HepG2 (cell line): ENCODE measurements around the gene YIPF2. TPM values are rescaled to one million over a fixed set of nuclear protein-coding genes. Genes with fewer than 3 reads are reported as not detected.

ENCODE experiments used
- ATAC-seq: fragments of 200-7000 bp; cut with Tn5 transposase; 3 replicates; pipeline ENCODE4 v1.9.1; 2020; ENCODE audit warnings: mild to moderate bottlenecking, moderate library complexity
- BruUV-seq: library from RNA; stranded (reverse); fragments of 400-500 nt; replicated peaks from 2 replicates; lab custom pipeline; 2021; lab: Mats Ljungman, UMichigan
- CTCF ChIA-PET: fragments of 300-600 bp; formaldehyde crosslinking; extraction: SDS; loops from one replicate; lab custom pipeline; 2021; ENCODE audit warnings: low total read pairs, inconsistent platforms, low intra/inter-chr PET ratio; lab: Yijun Ruan, JAX
- POLR2A ChIA-PET: fragments of 350-600 bp; sonication (Branson Sonifier 250); formaldehyde crosslinking; loops from one replicate; lab custom pipeline; 2020; ENCODE audit warnings: antibody characterized with exemption, inconsistent platforms; lab: Yijun Ruan, JAX
- DNase-seq: peaks from one replicate; pipeline ENCODE4 v3.0.0-alpha.2; 2015; ENCODE audit warnings: low spot score
- FAIRE-seq: peaks from 3 replicates; lab custom pipeline; 2011; peaks lifted over from hg19 to GRCh38; lab: Jason Lieb, UNC
- H2AFZ ChIP-seq: one replicate; pipeline ENCODE4 v1.6.1; 2011; ENCODE audit warnings: low read length, inconsistent platforms
- H3K27ac ChIP-seq: fragments of 300-600 bp; 3 replicates; pipeline ENCODE4 v1.8.0; 2011; ENCODE audit warnings: mixed run types, mild to moderate bottlenecking, mixed read lengths, low read length, inconsistent platforms; ENCODE audit not compliant: insufficient read depth; ENCODE audit errors: extremely low read length
- H3K27me3 ChIP-seq, 2 experiments: fragments of 200-600 bp in 1 of 2; 2 replicates in 1 of 2; 3 replicates in 1 of 2; pipeline versions ENCODE4 v1.6.0 to v1.8.0; 2011; ENCODE audit warnings: low read length in 2 of 2, mild to moderate bottlenecking in 2 of 2, moderate library complexity in 2 of 2, inconsistent platforms in 1 of 2; ENCODE audit not compliant: insufficient read depth in 2 of 2, control insufficient read depth in 1 of 2
- H3K36me3 ChIP-seq, 2 experiments: fragments of 200-600 bp in 1 of 2; replicated peaks in 1 of 2; 2 replicates in 1 of 2; 3 replicates in 1 of 2; pipeline versions ENCODE4 v1.5.1 to v1.8.0; 2011; ENCODE audit warnings: low read length in 2 of 2, inconsistent platforms in 1 of 2; ENCODE audit not compliant: insufficient read depth in 2 of 2, control insufficient read depth in 1 of 2
- H3K4me1 ChIP-seq: 2 replicates; pipeline ENCODE4 v1.5.1; 2012; ENCODE audit warnings: low read length, inconsistent platforms; ENCODE audit not compliant: insufficient read depth
- H3K4me2 ChIP-seq: 2 replicates; pipeline ENCODE4 v1.6.0; 2011; ENCODE audit warnings: low read depth, low read length, inconsistent platforms
- H3K4me3 ChIP-seq, 3 experiments: fragments of 200-600 bp in 1 of 3; sonication (generic), shearing (Covaris generic) in 1 of 3; replicated peaks in 1 of 3; 2 replicates each; pipeline ENCODE4 v1.5.1; 2011 to 2016; ENCODE audit warnings: low read length in 3 of 3, inconsistent platforms in 2 of 3, low read depth in 2 of 3, mild to moderate bottlenecking in 2 of 3, control low read depth in 1 of 3, mixed read lengths in 1 of 3; ENCODE audit not compliant: insufficient read depth in 1 of 3
- H3K79me2 ChIP-seq: one replicate; pipeline ENCODE4 v1.6.1; 2011; ENCODE audit warnings: low read length, inconsistent platforms; ENCODE audit not compliant: insufficient read depth
- H3K9ac ChIP-seq: 2 replicates; pipeline ENCODE4 v1.6.0; 2011; ENCODE audit warnings: mild to moderate bottlenecking, low read depth, low read length, inconsistent platforms; ENCODE audit not compliant: insufficient read depth
- H3K9me3 ChIP-seq: 2 replicates; pipeline ENCODE4 v1.5.1; 2012; ENCODE audit warnings: mild to moderate bottlenecking, low read length
- H4K20me1 ChIP-seq: 2 replicates; pipeline ENCODE4 v1.6.0; 2011; ENCODE audit warnings: inconsistent platforms, mild to moderate bottlenecking, low read length, moderate library complexity; ENCODE audit not compliant: insufficient read depth
- ARHGAP35 ChIP-seq: sonication (generic); formaldehyde crosslinking; IDR thresholded peaks from 2 replicates; pipeline ENCODE4 v1.9.0; 2022; ENCODE audit warnings: mild to moderate bottlenecking, inconsistent platforms, moderate library complexity, missing genetic modification reagents, borderline replicate concordance
- E2F1 ChIP-seq: sonication (generic); formaldehyde crosslinking; IDR thresholded peaks from 2 replicates; pipeline ENCODE4 v1.5.0; 2020; ENCODE audit warnings: missing genetic modification reagents
- MAFG ChIP-seq: sonication (generic); formaldehyde crosslinking; IDR thresholded peaks from 2 replicates; pipeline ENCODE4 v1.5.1; 2020; ENCODE audit warnings: mild to moderate bottlenecking, missing genetic modification reagents
- POLR2G ChIP-seq: fragments of 200-400 bp; formaldehyde crosslinking; IDR thresholded peaks from 2 replicates; pipeline ENCODE4 v1.6.1; 2018; ENCODE audit warnings: mild to moderate bottlenecking, low read depth, low read length, moderate library complexity
- TBX3 ChIP-seq: fragments of 450-650 bp; IDR thresholded peaks from 2 replicates; pipeline ENCODE4 v1.6.1; 2017; ENCODE audit warnings: antibody characterized with exemption, mild to moderate bottlenecking, inconsistent platforms, borderline replicate concordance
- TFDP2 ChIP-seq: sonication (generic); formaldehyde crosslinking; IDR thresholded peaks from 2 replicates; pipeline ENCODE4 v1.4.0; 2020; ENCODE audit warnings: missing genetic modification reagents
- ZBTB38 ChIP-seq: sonication (generic); formaldehyde crosslinking; IDR thresholded peaks from 2 replicates; pipeline ENCODE4 v1.5.1; 2020; ENCODE audit warnings: mild to moderate bottlenecking, missing genetic modification reagents
- ZBTB42 ChIP-seq: sonication (generic); formaldehyde crosslinking; IDR thresholded peaks from 2 replicates; pipeline ENCODE4 v1.5.0; 2020; ENCODE audit warnings: mild to moderate bottlenecking, missing genetic modification reagents
- ZNF549 ChIP-seq: sonication (generic); formaldehyde crosslinking; IDR thresholded peaks from 2 replicates; pipeline ENCODE4 v1.5.0; 2020; ENCODE audit warnings: missing genetic modification reagents
- ZNF644 ChIP-seq: IDR thresholded peaks from 2 replicates; pipeline ENCODE4 v1.6.1; 2016; ENCODE audit warnings: low read depth
- WGBS: methylation state at CpG from one replicate; pipeline ENCODE4 v1.1.6; 2017; ENCODE audit warnings: low lambda C conversion rate; 5-methylcytosine and 5-hydroxymethylcytosine counted together
- in situ Hi-C: cut with HindIII; loops from 2 replicates; pipeline ENCODE4 v1.10.0; 2017; ENCODE audit warnings: low pct_unique_long_range_greater_than_20kb; ENCODE audit not compliant: extremely low pct_ligation_motif_present
- intact Hi-C: fragments of 100-400 bp; cut with micrococcal nuclease; formaldehyde crosslinking; loops from one replicate; pipeline ENCODE4 v1.10.0; 2022; ENCODE audit not compliant: unreplicated experiment
- polyA plus RNA-seq, 8 experiments: library from polyadenylated mRNA; depleted of rRNA in 3 of 8; stranded (reverse) in 7 of 8; unstranded in 1 of 8; fragments of >200 nt; fragmentation: Illumina TruSeq in 4 of 8; extraction: Trizol in 4 of 8; gene quantifications; 2 replicates each; pipeline versions ENCODE4 v1.2.1 to v1.2.3, GENCODE V29; 2011 to 2016; ENCODE audit warnings: low read depth in 4 of 8, missing spikeins in 1 of 8, mixed read lengths in 1 of 8; ENCODE audit not compliant: insufficient read depth in 1 of 8
- total RNA-seq, 5 experiments: library from RNA; depleted of rRNA; stranded (reverse); fragments of >200 nt; fragmentation: Illumina TruSeq; extraction: Trizol; gene quantifications; 2 replicates each; pipeline ENCODE4 v1.2.3, GENCODE V29; 2016; ENCODE audit warnings: low read depth in 1 of 5
- TF ChIP-seq, protein P1 (sequence below): sonication (generic); formaldehyde crosslinking; IDR thresholded peaks from 2 replicates; pipeline ENCODE4 v1.8.0; 2022; ENCODE audit warnings: mild to moderate bottlenecking, missing genetic modification reagents
- TF ChIP-seq, protein P2 (sequence below): sonication (generic); formaldehyde crosslinking; IDR thresholded peaks from 2 replicates; pipeline ENCODE4 v1.9.0; 2021; ENCODE audit warnings: missing genetic modification reagents, mild to moderate bottlenecking, borderline replicate concordance

The YIPF2 gene
- total and polyA plus RNA-seq, 2 of the 13 experiments (the other 11 are each of a cell fraction or from before 2014, with no cell fraction given): 37.3 to 53.2 TPM

GRCh38 chr19:10920781-10921180, 7.7 kb downstream of the YIPF2 start:
- H3K4me2 ChIP-seq: no peak overlapping the region
- ChIA-PET POLR2A (no interaction called here), CTCF (no interaction called here)
- H3K79me2 ChIP-seq: no peaks in the 10 kb centered on the region
- no peak overlapping the region for H2AFZ ChIP-seq
- no peak overlapping the region for H3K4me3 ChIP-seq
- no peaks in the 10 kb centered on the region for H3K9me3 ChIP-seq
- WGBS: 96% methylated on average over 9 of the region's 16 CpGs
- in situ Hi-C loops: no loop called here
- H3K27ac ChIP-seq: no peak overlapping the region
- no TSS peak for BruUV-seq
- H3K4me1 ChIP-seq: no peaks in the 10 kb centered on the region
- intact Hi-C loops: loop anchor here (10.0 kb wide), 1 partner anchor 46 kb away; the partner anchor contains the start of gene CARM1
- TF ChIP-seq ZNF549 (CRISPR knock-in tag): no peak
- no peak for TF ChIP-seq ZBTB42 (CRISPR knock-in tag)
- TF ChIP-seq ZNF644 (CRISPR knock-in tag): no peak
- TF ChIP-seq ARHGAP35 (CRISPR knock-in tag): no peak
- TF ChIP-seq, protein P1, sequence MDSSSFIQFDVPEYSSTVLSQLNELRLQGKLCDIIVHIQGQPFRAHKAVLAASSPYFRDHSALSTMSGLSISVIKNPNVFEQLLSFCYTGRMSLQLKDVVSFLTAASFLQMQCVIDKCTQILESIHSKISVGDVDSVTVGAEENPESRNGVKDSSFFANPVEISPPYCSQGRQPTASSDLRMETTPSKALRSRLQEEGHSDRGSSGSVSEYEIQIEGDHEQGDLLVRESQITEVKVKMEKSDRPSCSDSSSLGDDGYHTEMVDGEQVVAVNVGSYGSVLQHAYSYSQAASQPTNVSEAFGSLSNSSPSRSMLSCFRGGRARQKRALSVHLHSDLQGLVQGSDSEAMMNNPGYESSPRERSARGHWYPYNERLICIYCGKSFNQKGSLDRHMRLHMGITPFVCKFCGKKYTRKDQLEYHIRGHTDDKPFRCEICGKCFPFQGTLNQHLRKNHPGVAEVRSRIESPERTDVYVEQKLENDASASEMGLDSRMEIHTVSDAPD (CRISPR knock-in tag): no peak
- no peaks in the 10 kb centered on the region for H4K20me1 ChIP-seq
- no peak; the same call in 1 of the 3 replicates for ATAC-seq
- no peak for FAIRE-seq
- no peaks in the 10 kb centered on the region for H3K27me3 ChIP-seq
- DNase-seq: no peak
- H3K36me3 ChIP-seq: peaks cover 33 to 50% of the 10 kb centered on the region in 2 experiments; a peak in 4 of 5 replicates
- H3K9ac ChIP-seq: no peak overlapping the region

GRCh38 chr19:10920288-10920655, 8.2 kb downstream of the YIPF2 start:
- ATAC-seq (no peak), DNase-seq (no peak), FAIRE-seq (no peak)
- no peaks in the 10 kb centered on the region for H3K27me3 ChIP-seq
- in situ Hi-C loops: no loop called here
- H3K9me3 ChIP-seq: no peaks in the 10 kb centered on the region
- ChIA-PET POLR2A (no interaction called here), CTCF (no interaction called here)
- WGBS: no CpG with 5 or more reads among the region's 10 CpGs
- H3K4me1 ChIP-seq: no peaks in the 10 kb centered on the region
- H3K79me2 ChIP-seq: no peaks in the 10 kb centered on the region
- no peaks in the 10 kb centered on the region for H4K20me1 ChIP-seq
- BruUV-seq: no TSS peak
- intact Hi-C loops: loop anchor here (10.0 kb wide), 1 partner anchor 45 kb away; the partner anchor contains the start of gene CARM1
- H3K4me3 ChIP-seq: no peak overlapping the region
- H3K27ac ChIP-seq: no peak overlapping the region
- H3K9ac ChIP-seq: no peak overlapping the region
- no peak overlapping the region for H3K4me2 ChIP-seq
- no peak overlapping the region for H2AFZ ChIP-seq
- peaks cover 35 to 55% of the 10 kb centered on the region in 2 experiments; a peak in 4 of 5 replicates for H3K36me3 ChIP-seq
- TF ChIP-seq E2F1 (no peak), POLR2G (no peak), MAFG (no peak), TFDP2 (no peak), TBX3 (no peak), ZBTB38 (CRISPR knock-in tag) (no peak)
- TF ChIP-seq, protein P2, sequence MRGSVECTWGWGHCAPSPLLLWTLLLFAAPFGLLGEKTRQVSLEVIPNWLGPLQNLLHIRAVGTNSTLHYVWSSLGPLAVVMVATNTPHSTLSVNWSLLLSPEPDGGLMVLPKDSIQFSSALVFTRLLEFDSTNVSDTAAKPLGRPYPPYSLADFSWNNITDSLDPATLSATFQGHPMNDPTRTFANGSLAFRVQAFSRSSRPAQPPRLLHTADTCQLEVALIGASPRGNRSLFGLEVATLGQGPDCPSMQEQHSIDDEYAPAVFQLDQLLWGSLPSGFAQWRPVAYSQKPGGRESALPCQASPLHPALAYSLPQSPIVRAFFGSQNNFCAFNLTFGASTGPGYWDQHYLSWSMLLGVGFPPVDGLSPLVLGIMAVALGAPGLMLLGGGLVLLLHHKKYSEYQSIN: no peak
